GM12878 (cell line): Measurements from ENCODE around the gene MBD3. TPM values are rescaled to one million over a fixed set of nuclear protein-coding genes. Genes with fewer than 3 reads are reported as not detected.

Experiments
- ATAC-seq: fragments of 200-7000 bp; cut with Tn5 transposase; 3 replicates; pipeline ENCODE4 v1.9.1; 2020; ENCODE audit warnings: mild to moderate bottlenecking, moderate library complexity
- BruUV-seq: library from RNA; stranded (reverse); fragments of 400-500 nt; replicated peaks from 2 replicates; lab custom pipeline; 2021; lab: Mats Ljungman, UMichigan
- CTCF ChIA-PET: fragments of 300-600 bp; sonication (Branson Sonifier 250); formaldehyde crosslinking; extraction: SDS; loops from one replicate; lab custom pipeline; 2021; ENCODE audit warnings: inconsistent platforms; lab: Yijun Ruan, JAX
- POLR2A ChIA-PET: fragments of 350-600 bp; formaldehyde crosslinking; extraction: SDS; loops from one replicate; lab custom pipeline; 2021; ENCODE audit warnings: inconsistent platforms; lab: Charles Lee
- RAD21 ChIA-PET: fragments of 300-600 bp; sonication (Branson Sonifier 250); formaldehyde crosslinking; loops from one replicate; lab custom pipeline; 2023; ENCODE audit warnings: antibody characterized with exemption; ENCODE audit not compliant: unreplicated experiment; lab: Charles Lee
- SMC1A ChIA-PET: fragments of 300-600 bp; sonication (Branson Sonifier 250); formaldehyde crosslinking; loops from one replicate; lab custom pipeline; 2023; ENCODE audit not compliant: unreplicated experiment, uncharacterized antibody; lab: Charles Lee
- DNase-seq: peaks from one replicate; pipeline ENCODE4 v3.0.0-alpha.2; 2011; ENCODE audit warnings: low read depth, low spot score
- FAIRE-seq: peaks from 3 replicates; lab custom pipeline; 2011; peaks lifted over from hg19 to GRCh38; lab: Jason Lieb, UNC
- H2AFZ ChIP-seq: 2 replicates; pipeline ENCODE4 v1.6.0; 2011; ENCODE audit warnings: low read depth, low read length, control low read depth; ENCODE audit not compliant: control insufficient read depth
- H3K27ac ChIP-seq: 2 replicates; pipeline ENCODE4 v1.5.1; 2011; ENCODE audit warnings: control low read depth; ENCODE audit not compliant: control insufficient read depth, insufficient read depth
- H3K27me3 ChIP-seq, 2 experiments: replicated peaks in 1 of 2; 2 replicates each; pipeline versions ENCODE4 v1.6.0 to v1.6.1; 2011; ENCODE audit warnings: low read length in 1 of 2; ENCODE audit not compliant: control insufficient read depth in 2 of 2, insufficient read depth in 2 of 2
- H3K36me3 ChIP-seq, 2 experiments: 2 replicates each; pipeline ENCODE4 v1.5.1; 2011; ENCODE audit warnings: low read length in 1 of 2; ENCODE audit not compliant: control insufficient read depth in 2 of 2, insufficient read depth in 2 of 2
- H3K4me1 ChIP-seq: 2 replicates; pipeline ENCODE4 v1.6.1; 2011; ENCODE audit warnings: mild to moderate bottlenecking, low read length, moderate library complexity, mixed read lengths; ENCODE audit not compliant: control insufficient read depth, insufficient read depth
- H3K4me2 ChIP-seq: 2 replicates; pipeline ENCODE4 v1.6.0; 2011; ENCODE audit warnings: control low read depth; ENCODE audit not compliant: control insufficient read depth, insufficient read depth
- H3K4me3 ChIP-seq: fragments of 200-600 bp; sonication (generic); 2 replicates; pipeline ENCODE4 v1.5.1; 2016
- H3K79me2 ChIP-seq: 2 replicates; pipeline ENCODE4 v1.6.0; 2011; ENCODE audit warnings: low read length; ENCODE audit not compliant: control insufficient read depth, insufficient read depth
- H3K9ac ChIP-seq: 2 replicates; pipeline ENCODE4 v1.8.0; 2011; ENCODE audit warnings: low read length, control low read depth, mixed read lengths; ENCODE audit not compliant: control insufficient read depth, insufficient read depth
- H3K9me3 ChIP-seq: replicated peaks from 3 replicates; pipeline ENCODE4 v1.5.1; 2011; ENCODE audit warnings: mild to moderate bottlenecking, low read length; ENCODE audit not compliant: control insufficient read depth, insufficient read depth
- H4K20me1 ChIP-seq: 2 replicates; pipeline ENCODE4 v1.6.0; 2011; ENCODE audit not compliant: control insufficient read depth, insufficient read depth
- PBX3 ChIP-seq: IDR thresholded peaks from 2 replicates; pipeline ENCODE4 v1.6.1; 2011; ENCODE audit warnings: mild to moderate bottlenecking, low read depth, low read length, moderate library complexity; ENCODE audit not compliant: insufficient replicate concordance
- POLR2A ChIP-seq: IDR thresholded peaks from 2 replicates; pipeline ENCODE4 v1.6.1; 2011; ENCODE audit warnings: low read depth, mild to moderate bottlenecking, low read length
- WGBS: methylation state at CpG from one replicate; pipeline ENCODE4 v1.1.6; 2016; ENCODE audit warnings: low lambda C conversion rate; ENCODE audit not compliant: insufficient replicate concordance, insufficient coverage; ENCODE audit errors: missing lambda C conversion rate; 5-methylcytosine and 5-hydroxymethylcytosine counted together
- in situ Hi-C: fragments of 300-500 bp; cut with MboI; formaldehyde crosslinking; loops from 9 replicates; pipeline ENCODE4 v1.14.3; 2018; ENCODE audit warnings: mixed read lengths
- intact Hi-C: fragments of 100-400 bp; cut with micrococcal nuclease; formaldehyde crosslinking; loops from one replicate; pipeline ENCODE4 v1.14.2; 2022; ENCODE audit not compliant: unreplicated experiment
- polyA plus RNA-seq, 11 experiments: library from polyadenylated mRNA; depleted of rRNA in 4 of 11; unstranded in 6 of 11; stranded (reverse) in 5 of 11; fragments of >200 nt; fragmentation: Nextera tagmentation in 4 of 11; fragmentation: Illumina TruSeq in 1 of 11; extraction: Ambion mirVana in 4 of 11; extraction: Trizol in 1 of 11; gene quantifications; 1 replicate in 1 of 11; 2 replicates in 10 of 11; pipeline versions ENCODE4 v1.2.1 to v1.2.3, GENCODE V29; 2011 to 2016; ENCODE audit warnings: inconsistent platforms in 2 of 11, missing spikeins in 2 of 11, low read depth in 1 of 11
- total RNA-seq, 4 experiments: library from RNA; depleted of rRNA in 3 of 4; stranded (reverse); fragments of >200 nt in 3 of 4; fragmentation: Illumina TruSeq in 1 of 4; extraction: Trizol in 1 of 4; gene quantifications; 2 replicates each; pipeline versions ENCODE4 v1.2.1 to v1.2.3, GENCODE V29; 2013 to 2021
- TF ChIP-seq, protein P1 (sequence below): fragments of 450-650 bp; IDR thresholded peaks from 2 replicates; pipeline ENCODE4 v1.6.1; 2018; ENCODE audit warnings: borderline replicate concordance, mild to moderate bottlenecking; ENCODE audit not compliant: partially characterized antibody
- TF ChIP-seq, protein P2 (sequence below): IDR thresholded peaks from 2 replicates; pipeline ENCODE4 v1.6.1; 2012; ENCODE audit warnings: low read depth, low read length, improper control_type of control experiment

MBD3 gene
- total and polyA plus RNA-seq, 10 of the 15 experiments (the other 5 are each of a cell fraction or from before 2014, with no cell fraction given), result 0.13 to 107 (median 21.9) TPM

DNA sequence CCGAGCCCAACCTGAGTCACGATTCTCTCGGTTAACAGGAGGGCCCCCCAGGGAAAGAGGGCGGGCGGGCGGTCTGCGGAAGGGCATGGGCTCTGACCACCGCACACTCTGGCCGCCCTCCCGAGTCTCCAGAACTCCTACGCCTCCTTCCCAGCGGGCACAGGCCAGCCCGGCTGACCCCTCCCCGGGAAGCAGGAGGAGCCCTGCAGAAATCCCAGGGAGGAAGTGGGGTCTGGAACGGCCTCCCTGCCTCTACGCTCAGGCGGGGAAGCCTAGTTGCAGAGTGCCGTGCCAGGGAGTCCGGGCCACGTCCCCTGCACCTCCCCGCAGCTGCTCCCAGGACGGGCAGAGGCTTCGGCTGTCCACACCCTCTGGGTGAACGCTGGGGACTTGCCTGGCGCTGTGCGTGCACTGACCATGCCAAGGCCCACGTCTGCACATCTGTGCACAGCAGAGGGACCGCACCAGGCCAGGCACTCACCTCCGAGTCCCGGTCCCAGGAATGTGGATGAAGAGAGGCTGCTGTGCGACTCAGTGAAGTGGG, 39.0 kb upstream of the MBD3 start (continued):
- TF ChIP-seq, protein P1, sequence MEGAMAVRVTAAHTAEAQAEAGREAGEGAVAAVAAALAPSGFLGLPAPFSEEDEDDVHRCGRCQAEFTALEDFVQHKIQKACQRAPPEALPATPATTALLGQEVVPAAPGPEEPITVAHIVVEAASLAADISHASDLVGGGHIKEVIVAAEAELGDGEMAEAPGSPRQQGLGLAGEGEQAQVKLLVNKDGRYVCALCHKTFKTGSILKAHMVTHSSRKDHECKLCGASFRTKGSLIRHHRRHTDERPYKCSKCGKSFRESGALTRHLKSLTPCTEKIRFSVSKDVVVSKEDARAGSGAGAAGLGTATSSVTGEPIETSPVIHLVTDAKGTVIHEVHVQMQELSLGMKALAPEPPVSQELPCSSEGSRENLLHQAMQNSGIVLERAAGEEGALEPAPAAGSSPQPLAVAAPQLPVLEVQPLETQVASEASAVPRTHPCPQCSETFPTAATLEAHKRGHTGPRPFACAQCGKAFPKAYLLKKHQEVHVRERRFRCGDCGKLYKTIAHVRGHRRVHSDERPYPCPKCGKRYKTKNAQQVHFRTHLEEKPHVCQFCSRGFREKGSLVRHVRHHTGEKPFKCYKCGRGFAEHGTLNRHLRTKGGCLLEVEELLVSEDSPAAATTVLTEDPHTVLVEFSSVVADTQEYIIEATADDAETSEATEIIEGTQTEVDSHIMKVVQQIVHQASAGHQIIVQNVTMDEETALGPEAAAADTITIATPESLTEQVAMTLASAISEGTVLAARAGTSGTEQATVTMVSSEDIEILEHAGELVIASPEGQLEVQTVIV, result no peak
- no peak for TF ChIP-seq PBX3

GRCh38 chr19:1630811-1631210, 38.1 kb upstream of the MBD3 start:
- Histone ChIP-seq H4K20me1 (peaks cover 7% of the 10 kb centered on the region), H3K79me2 (peaks cover 2% of the 10 kb centered on the region; the same call in 1 of the 2 replicates), H3K9me3 (no peaks in the 10 kb centered on the region; the same call in 2 of the 3 replicates), H3K27ac (no peak overlapping the region)
- DNase-seq, result no peak
- BruUV-seq, result no TSS peak
- peak; percentile 48; the same call in 1 of the 2 replicates for TF ChIP-seq POLR2A
- TF ChIP-seq, protein P2, sequence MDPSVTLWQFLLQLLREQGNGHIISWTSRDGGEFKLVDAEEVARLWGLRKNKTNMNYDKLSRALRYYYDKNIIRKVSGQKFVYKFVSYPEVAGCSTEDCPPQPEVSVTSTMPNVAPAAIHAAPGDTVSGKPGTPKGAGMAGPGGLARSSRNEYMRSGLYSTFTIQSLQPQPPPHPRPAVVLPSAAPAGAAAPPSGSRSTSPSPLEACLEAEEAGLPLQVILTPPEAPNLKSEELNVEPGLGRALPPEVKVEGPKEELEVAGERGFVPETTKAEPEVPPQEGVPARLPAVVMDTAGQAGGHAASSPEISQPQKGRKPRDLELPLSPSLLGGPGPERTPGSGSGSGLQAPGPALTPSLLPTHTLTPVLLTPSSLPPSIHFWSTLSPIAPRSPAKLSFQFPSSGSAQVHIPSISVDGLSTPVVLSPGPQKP, result no peak
- TF ChIP-seq, all 136 proteins: peak for 1
- in situ Hi-C loops (no loop called here), intact Hi-C loops (no loop called here)
- H3K27me3 ChIP-seq, result no peaks in the 10 kb centered on the region
- WGBS, result 85% methylated on average over 9 of the region's 17 CpGs
- RAD21 ChIA-PET, result no interaction called here
- POLR2A ChIA-PET, result no interaction called here
- CTCF ChIA-PET, result no interaction called here
- H3K4me3 ChIP-seq, result no peak overlapping the region
- SMC1A ChIA-PET, result no interaction called here
- no peak overlapping the region for H3K4me2 ChIP-seq
- H2AFZ ChIP-seq, result no peak overlapping the region
- ATAC-seq (no peak), FAIRE-seq (no peak)
- no peaks in the 10 kb centered on the region for H3K4me1 ChIP-seq
- H3K36me3 ChIP-seq, result peaks cover 11 to 45% of the 10 kb centered on the region in 2 experiments
- no peak overlapping the region for H3K9ac ChIP-seq
